GM04504 (cell line): ENCODE results near the gene INCA1.

Experiments
- DNase-seq: peaks from one replicate; pipeline ENCODE4 v3.0.0-alpha.2; 2012; ENCODE audit warnings: low read depth

Gene INCA1

DNA sequence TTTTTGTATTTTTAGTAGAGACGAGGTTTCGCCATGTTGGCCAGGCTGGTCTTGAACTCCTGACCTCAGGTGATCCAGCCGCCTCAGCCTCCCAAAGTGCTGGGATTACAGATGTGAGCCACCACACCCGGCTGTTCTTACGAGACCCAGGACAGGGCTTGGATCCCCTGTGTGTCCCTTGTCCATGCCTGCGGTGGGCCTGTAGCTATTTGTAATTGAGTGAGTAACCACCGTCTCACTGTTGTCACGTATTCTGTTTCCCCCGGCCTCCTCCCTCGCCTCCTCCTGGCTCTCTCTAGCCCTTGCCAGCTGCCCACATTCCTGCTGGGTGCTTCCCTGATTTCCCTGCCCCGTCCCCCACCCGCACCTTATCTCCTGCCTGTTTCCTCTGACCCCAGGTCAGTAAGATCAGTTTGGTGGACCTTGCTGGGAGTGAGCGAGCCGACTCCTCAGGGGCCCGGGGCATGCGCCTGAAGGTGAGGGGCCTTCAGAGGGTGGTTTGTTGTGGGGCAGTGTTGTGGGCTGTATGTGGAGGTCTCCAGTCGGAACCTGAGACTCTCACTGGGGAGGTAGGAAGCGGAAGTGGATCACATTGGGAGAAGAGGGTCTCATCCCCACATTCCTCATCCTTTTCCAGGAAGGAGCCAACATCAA lies 6.0 kb upstream of the INCA1 start:
- no peak for DNase-seq

DNA sequence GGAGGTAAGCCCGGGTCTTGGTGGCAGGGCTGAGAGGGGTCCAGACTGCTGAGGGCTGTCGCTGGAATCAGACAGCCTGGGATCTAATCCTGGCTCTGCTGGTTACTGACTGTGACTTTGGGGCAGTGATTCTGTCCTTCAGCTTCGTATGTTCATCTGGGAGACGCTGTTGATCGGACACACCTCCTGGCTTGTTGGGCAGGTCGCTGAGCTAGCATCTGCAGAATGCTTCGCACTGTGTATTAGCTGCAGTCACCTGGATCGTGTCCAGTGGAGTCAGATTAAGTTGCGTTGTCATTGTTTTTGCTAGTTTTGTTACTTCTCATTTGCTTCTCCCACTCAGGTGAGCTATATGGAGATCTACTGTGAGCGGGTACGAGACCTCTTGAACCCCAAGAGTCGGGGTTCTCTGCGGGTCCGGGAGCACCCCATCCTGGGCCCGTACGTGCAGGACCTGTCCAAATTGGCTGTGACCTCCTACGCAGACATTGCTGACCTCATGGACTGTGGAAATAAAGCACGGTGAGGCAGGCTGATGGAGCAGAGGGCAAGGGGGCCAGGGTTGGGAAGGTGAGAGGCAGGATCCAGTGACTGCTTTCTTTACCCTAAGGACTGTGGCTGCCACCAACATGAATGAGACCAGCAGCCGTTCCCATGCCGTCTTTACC lies 4.9 kb upstream of the INCA1 start:
- DNase-seq, result no peak

GRCh38 chr17:5000237-5000639 lies 2.9 kb upstream of the INCA1 start:
- no peak for DNase-seq

DNA sequence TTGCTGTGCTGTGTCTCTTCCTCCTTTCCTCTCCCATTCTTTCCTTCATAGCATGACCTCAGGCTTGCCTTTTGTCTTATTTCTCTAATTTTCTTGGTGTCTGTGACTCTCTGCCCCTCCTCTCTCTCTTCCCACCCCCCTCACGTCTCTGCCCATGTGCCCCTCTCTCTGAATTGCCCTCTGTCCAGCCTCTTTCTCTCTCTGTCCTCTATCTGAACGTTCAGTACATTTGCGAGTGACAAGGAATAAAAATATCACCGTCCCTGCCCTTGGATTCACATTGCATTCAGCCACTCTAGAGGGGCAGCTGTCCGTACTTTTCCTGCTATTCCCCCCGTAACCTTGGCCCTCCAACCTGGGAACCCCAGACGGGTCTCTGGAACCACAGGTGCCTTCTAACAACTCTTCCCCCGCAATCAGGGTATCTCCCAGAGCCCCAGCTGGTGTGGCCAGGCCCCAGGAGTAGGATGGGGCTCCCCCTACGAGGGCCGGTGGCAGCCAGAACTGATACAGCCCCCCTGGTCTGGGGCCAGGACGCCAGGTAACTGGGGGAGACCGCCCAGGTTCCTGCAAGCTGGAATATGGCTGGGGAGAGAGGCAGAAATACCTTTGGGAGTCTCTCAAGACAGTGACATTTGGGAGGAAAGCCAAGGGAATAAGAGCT lies 2.2 kb upstream of the INCA1 start:
- DNase-seq, result no peak

GRCh38 chr17:4998732-4999429 lies 1.6 kb upstream of the INCA1 start:
- DNase-seq, result no peak

DNA sequence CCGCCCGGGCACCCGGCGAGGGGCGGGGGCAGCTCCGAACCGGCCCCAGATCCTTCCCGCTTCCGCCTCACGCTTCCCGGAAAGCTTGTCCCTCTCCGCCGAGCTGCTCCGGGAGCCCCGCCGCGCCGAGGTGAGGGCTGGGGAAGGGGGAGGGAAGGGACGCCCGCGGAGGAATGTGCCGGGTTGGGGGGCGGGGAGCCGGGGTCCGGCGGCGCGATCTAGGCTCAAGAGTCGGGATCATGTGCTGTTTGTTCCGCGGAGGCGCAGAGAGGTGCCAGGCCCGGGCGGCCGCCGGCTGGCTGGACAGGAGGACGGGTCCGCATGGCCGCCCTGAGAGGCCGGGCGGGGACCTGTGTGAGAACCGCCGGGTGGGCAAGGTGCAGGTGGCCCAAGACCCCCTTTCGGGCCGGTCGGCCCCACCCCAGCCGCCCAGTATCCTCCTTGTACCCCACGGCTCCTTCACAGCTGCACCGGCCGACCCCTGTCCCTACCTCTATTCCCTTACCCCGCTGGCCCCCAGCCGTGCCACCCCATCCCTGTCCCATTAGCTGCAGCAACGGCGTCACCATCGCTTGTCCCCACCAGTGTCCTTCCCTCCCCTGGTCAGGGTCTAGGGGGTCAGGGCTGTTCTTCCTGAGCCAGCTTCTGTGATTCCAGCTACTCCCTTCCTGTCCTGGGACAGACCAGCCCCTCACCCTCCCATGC lies 857 bp upstream of the INCA1 start:
- no peak for DNase-seq

DNA sequence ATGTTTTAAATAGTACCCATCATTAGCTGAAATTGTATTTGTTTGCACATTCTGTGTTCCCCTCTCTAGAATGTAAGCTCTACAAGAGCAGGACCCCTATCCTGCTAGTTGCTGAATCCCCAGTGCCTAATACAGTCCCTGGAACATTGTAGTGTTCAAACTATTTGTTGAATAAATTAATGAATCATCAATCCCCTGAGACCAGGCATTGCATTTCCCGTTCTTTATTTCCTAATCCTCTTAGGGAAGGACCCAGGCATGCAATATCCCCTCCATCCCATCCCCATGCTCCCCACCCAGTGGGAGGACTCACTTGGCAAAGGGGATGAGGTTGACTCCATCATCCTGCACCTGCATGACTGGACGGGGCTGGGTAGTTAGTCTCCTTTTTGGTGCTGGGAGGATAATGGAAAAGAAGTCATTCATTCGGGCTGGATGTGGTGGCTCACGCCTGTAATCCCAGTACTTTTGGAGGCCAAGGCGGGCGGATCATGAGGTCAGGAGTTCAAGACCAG lies 3.2 kb downstream of the INCA1 start:
- no peak for DNase-seq

- DNase-seq, result no peak
Observed at GRCh38 chr17:4987767-4988567, 9.4 kb downstream of the INCA1 start.

DNA sequence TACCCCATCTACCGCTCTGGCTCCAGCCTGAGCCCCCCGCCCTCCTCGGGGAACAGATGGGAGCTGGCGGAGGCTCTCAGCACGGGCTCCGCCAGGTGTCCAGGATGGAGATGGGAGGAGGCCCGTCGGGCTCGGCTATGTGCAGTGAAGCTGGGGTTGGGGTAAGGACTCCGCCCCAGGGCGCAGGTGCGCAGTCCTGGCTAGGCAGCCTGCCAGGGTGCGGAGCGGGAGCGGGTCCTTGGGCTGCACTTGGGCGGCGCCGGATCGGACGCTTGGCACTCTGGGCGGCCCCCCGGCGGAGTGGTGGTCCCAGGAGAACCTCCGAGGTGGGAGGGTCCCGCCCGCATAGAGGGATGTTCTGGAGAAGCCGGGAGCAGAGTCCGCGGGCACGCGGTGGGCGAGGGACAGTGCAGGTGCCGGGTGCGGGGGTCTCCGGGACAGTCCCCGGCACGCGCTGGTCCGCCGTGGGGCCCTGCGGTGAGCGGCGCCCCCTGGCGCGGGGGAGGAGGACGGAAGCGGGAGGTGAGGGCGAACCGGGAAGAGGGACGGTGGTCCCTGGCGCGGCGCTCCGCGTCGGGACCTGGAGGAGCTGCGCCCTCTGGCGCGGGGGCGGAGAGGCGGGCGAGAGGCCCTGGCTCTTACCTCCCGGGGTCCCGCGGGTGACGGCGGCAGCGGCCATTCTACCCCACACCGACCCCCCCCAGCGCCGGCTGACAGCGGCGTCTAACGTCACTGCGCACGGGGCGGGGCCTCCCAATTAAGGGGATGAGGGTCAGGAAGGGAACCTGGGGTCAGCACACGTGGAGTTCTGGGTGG lies 10.2 kb downstream of the INCA1 start, which contains the start of gene CAMTA2:
Gene CAMTA2 (minus strand): TSS at position 725 of the 816 bp plus-strand sequence. CDS start 1,453 bp downstream, outside the sequence.
- DNase-seq, result no peak

- no peak for DNase-seq
Observed at GRCh38 chr17:4986403-4986802, 10.9 kb downstream of the INCA1 start.

DNA sequence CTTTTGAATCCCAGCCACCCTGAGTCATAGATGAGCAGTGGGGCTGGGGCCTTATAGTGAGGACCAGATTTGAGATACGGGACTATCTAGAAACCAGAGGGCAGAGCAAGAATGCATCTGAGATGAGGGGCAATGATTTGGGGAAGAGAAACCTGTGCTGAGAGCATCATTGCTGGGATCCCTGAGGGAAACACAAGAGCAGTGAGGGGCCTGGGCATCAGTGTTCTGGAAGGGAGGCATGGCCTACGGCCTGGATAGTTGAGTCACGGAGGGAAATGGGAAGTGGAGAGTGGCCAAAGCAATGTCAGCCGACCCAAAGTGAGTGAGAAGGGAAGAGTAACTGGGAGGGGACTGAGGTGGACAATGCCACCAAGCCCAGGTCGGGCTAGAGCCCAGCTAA lies 15.0 kb downstream of the INCA1 start:
- no peak for DNase-seq

DNA sequence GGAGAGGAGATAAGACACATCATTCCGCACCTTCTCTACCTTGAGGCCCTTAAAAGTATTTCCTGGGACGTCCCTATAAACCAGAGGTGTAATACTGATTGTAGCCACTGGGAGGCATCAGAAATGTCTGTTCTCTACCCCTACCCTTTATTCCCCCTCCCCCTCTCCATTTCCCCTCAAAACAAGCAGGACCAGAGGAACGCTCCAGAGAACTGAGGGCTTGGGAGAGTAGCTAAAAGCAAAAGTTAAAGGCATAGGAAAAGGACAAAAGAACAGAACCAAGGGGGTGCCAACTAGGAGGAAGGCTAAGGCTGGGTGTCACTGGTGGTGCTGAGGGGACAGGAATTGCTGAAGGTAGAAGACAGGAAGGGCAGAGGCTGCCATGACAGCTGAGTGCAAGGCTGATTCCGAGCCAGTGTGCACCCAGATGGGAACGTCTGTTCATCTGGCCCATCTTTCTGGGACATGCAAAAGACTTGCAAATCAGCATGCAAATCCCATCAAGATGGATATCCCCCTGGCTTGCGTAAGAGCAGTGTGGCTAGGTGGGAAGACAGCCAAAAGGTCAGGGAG lies 16.6 kb downstream of the INCA1 start:
- DNase-seq, result no peak

GRCh38 chr17:4978726-4979125 lies 18.6 kb downstream of the INCA1 start:
- no peak for DNase-seq

GRCh38 chr17:4974115-4974670 lies 23.1 kb downstream of the INCA1 start:
- DNase-seq, result no peak

GRCh38 chr17:4973256-4974114 lies 23.8 kb downstream of the INCA1 start:
- no peak for DNase-seq

- no peak for DNase-seq
Observed at GRCh38 chr17:4972752-4973151, 24.6 kb downstream of the INCA1 start.

DNA sequence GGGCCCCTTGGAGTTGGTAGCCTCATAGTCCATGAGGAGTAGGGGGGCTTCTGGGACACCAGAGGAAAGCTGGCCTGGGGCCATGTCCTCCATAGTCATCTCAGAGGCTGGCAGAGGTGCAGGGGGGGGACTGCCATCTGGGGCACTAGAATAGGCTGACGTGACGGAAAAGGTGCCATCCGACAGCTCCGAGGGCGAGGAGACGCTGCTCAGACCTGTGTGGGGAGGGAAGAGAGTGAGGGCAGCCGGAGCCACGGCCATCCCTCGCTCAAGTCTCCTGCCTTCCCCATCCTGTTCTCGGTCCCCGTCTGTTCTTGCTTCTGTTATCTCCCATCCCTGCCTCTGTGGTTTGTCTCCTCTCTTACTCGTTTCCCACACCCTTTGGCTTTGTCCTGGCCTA lies 25.0 kb downstream of the INCA1 start:
- no peak for DNase-seq

DNA sequence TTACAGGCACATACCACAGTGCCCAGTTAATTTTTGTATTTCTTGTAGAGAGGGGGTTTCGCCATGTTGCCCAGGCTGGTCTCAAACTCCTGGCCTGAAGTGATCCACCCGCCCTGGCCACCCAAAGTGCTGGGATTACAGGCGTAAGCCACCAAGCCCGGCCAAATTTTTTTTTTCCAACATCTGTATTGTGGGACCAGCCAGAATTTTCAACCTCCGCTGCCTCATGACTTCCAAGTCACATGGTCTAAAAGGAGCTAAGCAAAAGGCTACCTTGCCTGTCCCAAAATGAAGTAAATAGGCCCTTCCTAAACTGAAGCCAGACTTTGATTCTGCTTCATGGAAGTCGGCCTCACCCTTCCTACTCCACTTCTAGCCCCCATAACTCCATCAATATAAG lies 25.5 kb downstream of the INCA1 start:
- no peak for DNase-seq
